Gastrocnemius medialis (tissue), 4 donors: ENCODE data around the gene ENKUR. TPM values are rescaled to one million over a fixed set of nuclear protein-coding genes. Genes with fewer than 3 reads are reported as not detected.

Experiments
- ATAC-seq, 2 donors: fragments of 150-250 bp; one replicate each; pipeline ENCODE4 v1.9.1; 2016
- DNase-seq, 2 donors: peaks; one replicate each; pipeline ENCODE4 v3.0.0-alpha.2; 2019
- H3K27ac ChIP-seq, 4 donors: fragments of 200-600 bp; sonication (generic); 1 replicate in 1 of 4; 2 replicates in 3 of 4; pipeline ENCODE4 v1.5.1; 2016 to 2018; ENCODE audit warnings: mild to moderate bottlenecking in 2 of 4, moderate library complexity in 1 of 4
- H3K27me3 ChIP-seq, 3 donors: fragments of 200-600 bp; sonication (generic) in 2 of 3; 1 replicate in 1 of 3; 2 replicates in 2 of 3; pipeline versions ENCODE4 v1.5.1 to v1.6.0; 2016 to 2019; ENCODE audit warnings: mild to moderate bottlenecking in 1 of 3, moderate library complexity in 1 of 3
- H3K36me3 ChIP-seq, 2 donors: fragments of 200-600 bp; sonication (generic) in 1 of 2; one replicate each; pipeline ENCODE4 v1.5.1; 2017 to 2018
- H3K4me1 ChIP-seq, 2 donors: fragments of 200-600 bp; sonication (generic) in 1 of 2; one replicate each; pipeline ENCODE4 v1.5.1; 2016 to 2017; ENCODE audit warnings: mild to moderate bottlenecking in 2 of 2
- H3K4me3 ChIP-seq, 4 donors: fragments of 200-600 bp; sonication (generic) in 3 of 4; 1 replicate in 1 of 4; 2 replicates in 3 of 4; pipeline ENCODE4 v1.5.1; 2016 to 2019; ENCODE audit warnings: mild to moderate bottlenecking in 2 of 4
- H3K9me3 ChIP-seq, 3 donors: fragments of 200-600 bp; sonication (generic) in 2 of 3; 1 replicate in 1 of 3; 2 replicates in 2 of 3; pipeline ENCODE4 v1.5.1; 2016 to 2019
- POLR2A ChIP-seq, 2 donors: fragments of 450-650 bp; IDR thresholded peaks; one replicate each; pipeline ENCODE4 v1.6.1; 2017; ENCODE audit warnings: antibody characterized with exemption in 2 of 2, mild to moderate bottlenecking in 2 of 2, moderate library complexity in 2 of 2
- in situ Hi-C, 4 donors: fragments of 200-750 bp; cut with MboI; loops; one replicate each; pipeline versions ENCODE4 v1.15.0 to v1.8.0; 2017; ENCODE audit warnings: low sequenced_read_pairs in 4 of 4
- intact Hi-C: fragments of 100-400 bp; cut with DNase I; formaldehyde crosslinking; loops from one replicate; pipeline ENCODE4 v1.15.1; 2023; ENCODE audit warnings: low total_unique reads
- total RNA-seq, 4 donors: library from RNA; depleted of rRNA; stranded (reverse); fragments of >200 nt; gene quantifications; one replicate each; pipeline versions ENCODE4 v1.1.0 to v1.2.3, GENCODE V29; 2016
- TF ChIP-seq, protein P1 (sequence below), 5 experiments: fragments of 450-650 bp in 3 of 5; fragments of 200-600 bp in 2 of 5; sonication (generic) in 2 of 5; IDR thresholded peaks in 4 of 5; conservative IDR thresholded peaks in 1 of 5; 1 replicate in 4 of 5; 2 replicates in 1 of 5; pipeline ENCODE4 v1.5.1; 2016 to 2019; ENCODE audit warnings: antibody characterized with exemption in 5 of 5, mild to moderate bottlenecking in 3 of 5, moderate library complexity in 3 of 5

The ENKUR gene
- total RNA-seq, 4 donors from 2014 or later, result not detected

GRCh38 chr10:24984906-24985305 lies 31.1 kb downstream of the ENKUR start:
- H3K4me1 ChIP-seq, result peaks cover 0 to 3% of the 10 kb centered on the region in 2 donors
- ATAC-seq (no peak), DNase-seq (no peak)
- intact Hi-C loops, result no loop called here
- no peak overlapping the region for H3K4me3 ChIP-seq
- H3K27ac ChIP-seq, result no peak overlapping the region
- TF ChIP-seq POLR2A (IDR thresholded peaks at IDR 0.05), result no peak
- TF ChIP-seq, protein P1, sequence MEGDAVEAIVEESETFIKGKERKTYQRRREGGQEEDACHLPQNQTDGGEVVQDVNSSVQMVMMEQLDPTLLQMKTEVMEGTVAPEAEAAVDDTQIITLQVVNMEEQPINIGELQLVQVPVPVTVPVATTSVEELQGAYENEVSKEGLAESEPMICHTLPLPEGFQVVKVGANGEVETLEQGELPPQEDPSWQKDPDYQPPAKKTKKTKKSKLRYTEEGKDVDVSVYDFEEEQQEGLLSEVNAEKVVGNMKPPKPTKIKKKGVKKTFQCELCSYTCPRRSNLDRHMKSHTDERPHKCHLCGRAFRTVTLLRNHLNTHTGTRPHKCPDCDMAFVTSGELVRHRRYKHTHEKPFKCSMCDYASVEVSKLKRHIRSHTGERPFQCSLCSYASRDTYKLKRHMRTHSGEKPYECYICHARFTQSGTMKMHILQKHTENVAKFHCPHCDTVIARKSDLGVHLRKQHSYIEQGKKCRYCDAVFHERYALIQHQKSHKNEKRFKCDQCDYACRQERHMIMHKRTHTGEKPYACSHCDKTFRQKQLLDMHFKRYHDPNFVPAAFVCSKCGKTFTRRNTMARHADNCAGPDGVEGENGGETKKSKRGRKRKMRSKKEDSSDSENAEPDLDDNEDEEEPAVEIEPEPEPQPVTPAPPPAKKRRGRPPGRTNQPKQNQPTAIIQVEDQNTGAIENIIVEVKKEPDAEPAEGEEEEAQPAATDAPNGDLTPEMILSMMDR (IDR thresholded peaks at IDR 0.05 in 4 of 5, conservative IDR thresholded peaks at IDR 0.05 in 1 of 5), result no peak
- in situ Hi-C loops, result loop anchor here (10.0 to 25.0 kb wide), 3 partner anchors 248 to 348 kb away; no protein-coding TSS in a partner anchor
- no peaks in the 10 kb centered on the region for H3K9me3 ChIP-seq
- no peaks in the 10 kb centered on the region for H3K36me3 ChIP-seq
- H3K27me3 ChIP-seq, result no peaks in the 10 kb centered on the region

- H3K9me3 ChIP-seq, result no peaks in the 10 kb centered on the region
- H3K4me1 ChIP-seq, result peaks cover 0 to 3% of the 10 kb centered on the region in 2 donors
- no peak for DNase-seq
- no peak overlapping the region for H3K4me3 ChIP-seq
- intact Hi-C loops (no loop called here), in situ Hi-C loops (loop anchor here (10.0 to 25.0 kb wide), 3 partner anchors 247 to 347 kb away; no protein-coding TSS in a partner anchor)
- no peaks in the 10 kb centered on the region for H3K36me3 ChIP-seq
- TF ChIP-seq, protein P1 (IDR thresholded peaks at IDR 0.05 in 4 of 5, conservative IDR thresholded peaks at IDR 0.05 in 1 of 5), result no peak
- TF ChIP-seq POLR2A (IDR thresholded peaks at IDR 0.05), result no peak
- H3K27me3 ChIP-seq, result no peaks in the 10 kb centered on the region
- no peak overlapping the region for H3K27ac ChIP-seq
- ATAC-seq, result no peak
These were observed 32.0 kb downstream of the ENKUR start for GRCh38 chr10:24983946-24984345.

- Histone ChIP-seq H3K36me3 (no peaks in the 10 kb centered on the region), H3K27me3 (no peaks in the 10 kb centered on the region), H3K4me3 (no peak overlapping the region), H3K9me3 (no peaks in the 10 kb centered on the region), H3K4me1 (peaks cover 0 to 3% of the 10 kb centered on the region in 2 donors), H3K27ac (no peak overlapping the region)
- no peak for DNase-seq
- intact Hi-C loops (no loop called here), in situ Hi-C loops (loop anchor here (10.0 to 25.0 kb wide), 3 partner anchors 246 to 346 kb away; no protein-coding TSS in a partner anchor)
- TF ChIP-seq, protein P1 (IDR thresholded peaks at IDR 0.05 in 4 of 5, conservative IDR thresholded peaks at IDR 0.05 in 1 of 5), result no peak
- no peak for TF ChIP-seq POLR2A (IDR thresholded peaks at IDR 0.05)
- no peak for ATAC-seq
These were observed 32.8 kb downstream of the ENKUR start for GRCh38 chr10:24983130-24983529.

DNA sequence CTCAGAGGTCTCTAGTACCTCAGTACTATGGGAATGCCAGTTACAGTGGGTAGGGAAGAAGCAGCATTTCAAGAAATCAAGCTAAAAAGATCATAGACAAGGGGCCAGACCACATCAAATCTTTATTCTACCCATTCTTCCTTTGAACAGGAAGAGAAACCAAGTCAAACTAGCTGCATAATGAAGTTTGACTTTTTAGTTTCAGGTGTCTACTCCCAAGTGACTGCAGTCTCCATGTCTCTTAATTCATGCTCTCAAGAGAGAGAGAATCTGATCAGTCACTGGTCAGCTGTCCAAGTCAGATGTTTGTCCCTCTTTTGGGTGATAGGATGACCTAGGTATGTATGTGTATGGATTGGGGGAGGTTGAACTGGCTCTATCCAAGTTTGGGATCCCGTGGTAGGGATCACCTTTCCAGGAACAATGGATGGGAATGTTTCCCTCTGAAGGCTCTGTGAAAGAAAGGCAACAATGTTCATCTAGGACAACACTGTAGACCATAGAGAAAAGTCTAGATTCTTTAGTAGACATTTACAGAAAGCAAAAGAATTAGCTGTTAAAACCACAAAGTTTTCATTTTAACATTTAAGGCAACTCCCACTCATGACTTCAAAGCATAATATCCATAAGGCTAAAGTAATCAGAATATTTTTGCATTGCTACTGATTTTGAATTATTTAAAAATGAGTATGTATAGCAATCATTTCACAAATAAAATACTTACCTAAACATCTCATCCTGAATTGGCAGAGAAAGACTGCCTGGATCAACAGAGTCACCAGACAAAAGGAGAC lies 33.4 kb downstream of the ENKUR start:
- Histone ChIP-seq H3K27me3 (no peaks in the 10 kb centered on the region), H3K4me1 (peaks cover 0 to 3% of the 10 kb centered on the region in 2 donors), H3K9me3 (no peaks in the 10 kb centered on the region), H3K4me3 (no peak overlapping the region), H3K27ac (no peak overlapping the region), H3K36me3 (no peaks in the 10 kb centered on the region)
- in situ Hi-C loops (loop anchor here (10.0 to 25.0 kb wide), 3 partner anchors 245 to 345 kb away; no protein-coding TSS in a partner anchor), intact Hi-C loops (no loop called here)
- ATAC-seq (no peak), DNase-seq (no peak)
- TF ChIP-seq, protein P1 (IDR thresholded peaks at IDR 0.05 in 4 of 5, conservative IDR thresholded peaks at IDR 0.05 in 1 of 5), result no peak
- TF ChIP-seq POLR2A (IDR thresholded peaks at IDR 0.05), result no peak
